ENCODE results near the gene GALNT16.

The GALNT16 gene

DNA sequence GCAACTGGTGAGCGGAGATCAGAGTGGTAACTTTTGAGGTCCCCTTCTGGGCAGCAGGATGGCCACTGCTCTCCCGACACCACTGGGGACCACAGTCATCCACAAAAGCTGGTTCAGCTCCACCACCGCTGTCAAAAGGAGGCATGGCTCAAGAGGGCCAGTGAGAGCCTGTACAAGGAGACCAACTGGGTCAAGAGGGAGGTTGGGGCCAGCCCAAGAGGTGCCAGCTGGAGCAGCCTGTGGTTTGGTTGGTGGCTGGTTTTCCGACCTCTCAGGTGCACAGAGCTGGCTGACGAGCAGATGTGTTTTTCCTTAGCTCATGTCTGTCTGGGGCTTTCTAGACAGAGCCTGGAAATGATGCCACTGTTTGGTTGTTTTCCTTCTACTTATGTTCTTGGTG lies 78.0 kb downstream of the GALNT16 start:
- DNase-seq (ENCODE audit: low read depth), result no peak

- DNase-seq (ENCODE audit: low read depth), result no peak
These were observed 79.5 kb downstream of the GALNT16 start for GRCh38 chr14:69339426-69339825.

- DNase-seq (ENCODE audit: low read depth), result no peak
These were observed 83.1 kb downstream of the GALNT16 start for GRCh38 chr14:69342928-69343525.

DNA sequence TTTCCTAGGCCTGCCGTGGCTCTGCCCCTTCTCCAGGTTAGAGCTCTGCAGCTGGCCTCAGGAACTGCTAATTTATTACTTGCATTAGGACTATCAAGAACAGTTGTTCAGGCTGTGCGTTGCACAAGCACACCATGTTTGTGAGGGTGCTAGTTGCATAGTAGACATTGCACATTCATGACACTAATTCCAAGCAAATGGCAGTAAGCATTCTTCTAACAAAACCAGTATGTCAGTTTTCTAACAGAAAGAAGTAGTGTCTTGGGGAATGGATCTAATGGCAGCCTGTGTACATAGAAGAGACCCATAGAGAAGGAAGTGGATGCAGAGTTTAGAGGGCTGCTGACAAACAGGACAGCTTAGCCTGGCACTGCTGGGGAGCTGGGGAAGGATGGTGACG lies 84.2 kb downstream of the GALNT16 start:
- no peak for DNase-seq (ENCODE audit: low read depth)

- no peak for DNase-seq (ENCODE audit: low read depth)
These were observed 85.4 kb downstream of the GALNT16 start for GRCh38 chr14:69345402-69345801.

- DNase-seq (ENCODE audit: low read depth), result peak; percentile 11
These were observed 86.8 kb downstream of the GALNT16 start for GRCh38 chr14:69346710-69347109.

DNA sequence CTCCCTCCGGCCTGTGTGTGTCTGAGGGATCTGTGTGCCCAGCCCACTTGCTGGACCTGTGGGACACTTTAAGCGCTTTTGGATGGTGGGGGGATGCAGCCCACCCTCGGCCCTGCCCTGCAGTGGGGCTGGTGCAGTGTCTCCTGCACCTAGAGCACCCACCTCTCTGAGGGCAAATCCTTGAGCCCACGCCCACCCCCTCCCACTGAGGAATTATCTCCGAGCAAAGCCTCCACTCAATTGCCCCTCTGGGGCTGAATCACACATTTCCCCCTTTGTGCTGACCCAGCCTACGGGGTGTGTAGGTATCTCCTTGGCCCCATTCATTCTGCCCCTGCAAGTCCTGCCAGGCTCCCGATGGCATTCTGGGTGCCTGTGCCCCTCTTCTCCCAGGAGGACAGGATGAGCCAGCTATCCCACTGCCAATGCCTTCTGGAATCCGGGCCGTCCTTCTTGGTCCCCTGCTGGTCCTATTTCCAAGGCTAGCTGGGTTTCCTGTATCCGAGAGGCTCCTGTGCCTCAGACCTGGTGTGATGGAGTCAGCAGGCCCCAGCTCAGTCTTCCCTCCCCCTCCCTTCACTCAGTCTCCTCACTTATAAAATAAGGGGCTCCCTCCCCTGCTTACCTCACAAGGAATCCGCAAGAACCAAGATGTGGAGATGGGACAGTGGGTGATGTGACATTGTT lies 89.3 kb downstream of the GALNT16 start:
- DNase-seq (ENCODE audit: low read depth), result no peak

- no peak for DNase-seq (ENCODE audit: low read depth)
These were observed 90.9 kb downstream of the GALNT16 start for GRCh38 chr14:69350892-69351291.

DNA sequence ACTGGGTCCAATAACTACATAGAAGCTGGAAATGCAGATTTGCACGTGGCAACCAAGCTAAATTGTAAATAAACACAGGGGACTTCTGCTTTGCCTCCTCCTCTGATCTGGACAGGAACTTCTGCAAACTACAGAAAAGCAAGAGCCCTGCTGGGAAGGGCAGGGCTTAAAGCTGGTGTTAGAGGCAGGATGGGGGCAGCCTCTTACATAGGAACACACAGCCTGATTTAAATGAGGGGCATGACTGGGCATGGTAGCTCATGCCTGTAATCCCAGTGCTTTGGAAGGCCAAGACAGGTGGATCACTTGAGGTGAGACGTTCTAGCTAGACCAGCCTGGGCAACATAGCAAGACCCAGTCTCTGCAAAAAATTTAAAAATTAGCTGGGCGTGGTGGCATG lies 91.4 kb downstream of the GALNT16 start:
- no peak for DNase-seq (ENCODE audit: low read depth)

- no peak for DNase-seq (ENCODE audit: low read depth)
These were observed 92.0 kb downstream of the GALNT16 start for GRCh38 chr14:69351911-69352310.

- no peak for DNase-seq (ENCODE audit: low read depth)
These were observed 93.2 kb downstream of the GALNT16 start for GRCh38 chr14:69353168-69353567.

DNA sequence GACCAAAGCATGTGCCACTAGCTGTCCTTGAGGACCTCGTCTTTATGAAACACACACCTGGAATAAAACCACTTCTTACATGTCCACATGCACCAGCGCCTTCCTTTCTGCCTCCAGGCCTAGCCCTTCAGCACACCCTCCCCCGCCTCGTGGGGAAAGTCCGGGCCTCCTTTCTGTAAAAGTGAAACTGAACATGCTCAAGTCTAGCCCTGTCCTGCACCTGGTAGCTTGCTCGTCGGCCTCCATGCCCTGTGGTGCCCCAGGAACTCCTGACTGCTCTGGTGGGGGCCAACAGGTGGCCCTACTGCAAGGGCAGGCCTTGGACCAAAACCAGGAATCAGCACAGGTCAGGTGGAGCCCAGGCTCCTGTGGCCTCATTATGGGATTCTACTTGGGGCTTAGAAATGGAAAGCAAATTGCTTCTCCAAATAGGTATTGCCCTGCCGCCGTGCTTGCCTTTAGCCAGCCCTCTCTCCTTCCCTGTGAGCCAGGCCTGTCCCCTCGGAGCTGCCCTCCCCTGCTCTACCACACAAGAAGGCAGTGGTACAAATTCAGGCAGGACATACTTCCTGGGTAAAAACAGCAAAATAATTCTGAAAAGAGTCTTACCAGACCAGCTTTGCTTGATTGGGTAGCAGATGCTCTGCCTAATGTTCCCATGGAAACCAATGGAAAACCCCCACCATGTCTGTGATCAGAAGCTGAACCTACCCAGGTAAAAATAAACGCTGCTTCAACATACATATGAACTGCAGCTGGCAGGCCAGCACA lies 94.6 kb downstream of the GALNT16 start:
- DNase-seq (ENCODE audit: low read depth), result peak; percentile 60

DNA sequence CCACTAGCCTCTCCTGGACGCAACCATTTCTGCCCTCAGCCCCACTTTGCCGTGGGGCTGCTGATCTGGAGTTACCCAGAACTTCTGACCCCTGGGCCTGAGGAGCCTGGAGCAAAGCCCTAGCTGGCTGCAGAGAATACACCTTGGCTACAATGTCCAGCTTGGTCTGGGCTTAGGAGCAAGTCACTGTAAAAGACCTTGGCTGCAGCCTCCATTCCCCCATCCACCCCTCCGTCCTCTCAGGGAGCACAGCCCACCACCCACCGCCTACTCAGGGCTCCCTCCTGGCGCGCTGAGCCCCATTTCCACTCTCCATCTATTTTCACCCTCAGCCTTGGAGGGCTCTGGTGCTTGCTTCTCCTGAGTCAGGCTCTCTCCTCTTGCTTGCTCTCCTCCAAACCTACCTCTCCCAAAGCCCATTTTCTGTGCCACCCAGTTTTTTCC lies 95.2 kb downstream of the GALNT16 start:
- DNase-seq (ENCODE audit: low read depth), result no peak

- no peak for DNase-seq (ENCODE audit: low read depth)
These were observed 95.8 kb downstream of the GALNT16 start for GRCh38 chr14:69355607-69356281.

DNA sequence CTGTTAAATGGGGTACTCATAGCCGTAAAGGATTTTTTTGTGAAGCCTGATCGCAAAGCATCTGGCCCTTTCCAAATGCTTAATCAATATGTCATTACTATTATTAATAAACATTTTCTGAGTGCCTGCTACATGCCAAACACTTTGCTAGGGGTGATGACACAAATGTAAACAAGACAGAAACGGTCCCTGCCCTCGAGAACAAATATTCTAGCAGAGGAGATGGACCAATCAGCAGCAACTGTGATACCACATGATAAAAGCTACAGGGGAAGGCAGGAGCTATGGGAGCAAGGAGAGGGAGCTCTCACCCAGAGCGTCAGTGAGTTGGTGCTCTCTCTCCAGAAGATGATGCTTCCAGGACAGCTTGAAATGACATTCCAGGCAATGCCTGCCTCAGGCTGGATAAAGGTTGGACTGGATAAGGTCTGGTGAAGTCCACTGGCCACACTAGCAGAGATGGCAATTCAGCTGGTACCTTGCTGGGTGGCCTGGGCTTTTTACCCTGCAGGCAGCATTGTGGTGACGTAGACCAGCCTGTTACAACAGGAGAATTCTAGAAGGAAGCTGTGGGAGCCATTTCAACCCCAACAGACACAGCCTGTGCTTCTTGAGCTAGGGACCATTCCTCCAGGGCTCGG lies 97.1 kb downstream of the GALNT16 start:
- no peak for DNase-seq (ENCODE audit: low read depth)

DNA sequence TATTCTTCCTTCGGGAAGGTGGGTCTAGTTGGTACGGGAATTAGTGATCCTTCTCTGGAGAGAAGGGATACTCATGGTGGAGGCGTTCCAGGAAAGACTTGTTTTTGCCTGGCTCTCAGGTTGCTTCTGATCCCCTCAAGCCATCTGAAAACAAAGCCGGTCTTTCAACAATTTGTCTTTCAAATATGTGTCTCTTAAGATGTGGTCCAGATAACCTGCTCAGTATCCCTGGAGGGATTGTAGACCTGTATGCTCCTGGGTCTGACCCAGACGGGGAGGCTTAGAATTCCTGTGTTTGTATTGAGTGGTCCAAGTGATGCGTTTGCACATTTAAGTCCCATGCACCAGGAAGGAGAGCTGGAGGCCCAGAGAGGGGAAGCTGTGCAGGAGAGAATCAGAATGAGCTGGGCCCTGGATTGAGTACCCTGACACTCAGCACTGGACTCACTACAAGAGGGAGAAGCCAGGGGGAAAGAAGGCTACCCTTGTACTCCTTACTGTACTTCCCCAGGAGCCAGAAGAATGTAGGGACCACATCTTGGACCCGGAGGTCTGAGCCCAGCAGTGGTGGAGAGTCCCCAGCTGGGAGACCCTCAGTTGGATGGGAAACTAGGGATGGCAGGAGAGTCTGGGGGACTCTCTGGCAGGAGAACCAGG lies 97.7 kb downstream of the GALNT16 start:
- DNase-seq (ENCODE audit: low read depth), result no peak

GRCh38 chr14:69358233-69358963 lies 98.4 kb downstream of the GALNT16 start:
- DNase-seq (ENCODE audit: low read depth), result peak; percentile 53

DNA sequence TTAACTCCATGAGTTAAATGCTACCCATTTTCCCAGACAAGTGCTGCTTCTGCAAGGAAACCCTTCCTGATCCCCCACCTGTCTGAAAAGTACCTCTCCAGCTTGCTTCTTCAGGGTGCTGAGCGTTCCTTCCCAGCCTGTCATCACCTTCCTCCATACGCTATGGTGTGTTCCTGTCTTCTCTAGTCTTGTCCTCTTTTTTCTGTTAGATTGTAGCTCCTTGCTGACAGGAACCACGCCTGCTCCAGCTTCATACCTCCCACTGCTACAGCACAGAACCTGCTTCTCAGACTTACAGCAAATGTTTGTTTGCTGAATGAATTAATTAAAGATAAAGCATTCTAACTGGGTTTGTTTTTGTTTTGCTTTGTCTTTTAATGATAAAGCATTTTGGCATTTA lies 99.0 kb downstream of the GALNT16 start:
- DNase-seq (ENCODE audit: low read depth), result no peak

DNA sequence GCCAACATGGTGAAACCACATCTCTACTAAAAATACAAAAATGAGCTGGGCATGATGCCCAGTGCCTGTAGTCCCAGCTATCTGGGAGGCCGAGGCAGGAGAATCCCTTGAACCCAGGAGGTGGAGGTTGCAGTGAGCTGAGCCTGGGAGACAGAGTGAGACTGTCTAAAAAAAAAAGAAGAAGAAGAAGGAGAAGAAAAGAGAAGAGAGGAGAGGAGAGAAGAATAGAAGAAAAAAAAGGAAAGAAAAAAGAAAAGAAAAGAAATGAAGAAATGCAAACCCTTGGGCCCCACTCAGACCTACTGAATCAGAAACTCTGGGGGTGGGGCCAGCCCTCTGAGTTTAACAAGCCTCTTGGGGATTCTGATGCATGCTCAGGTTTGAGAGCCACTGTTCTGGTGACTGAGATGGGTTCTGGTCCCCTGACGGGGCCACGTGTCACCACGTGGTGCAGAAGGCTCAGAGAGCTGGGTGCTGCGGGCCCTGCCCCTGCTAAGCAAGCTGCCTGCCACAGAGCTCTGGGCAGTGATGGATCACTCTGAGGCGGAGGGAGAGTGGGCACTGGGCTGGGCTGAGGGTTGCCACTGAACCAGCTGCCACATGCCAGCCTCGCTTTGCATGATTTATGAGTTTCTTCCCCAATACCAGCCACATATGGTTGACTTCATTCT lies 100.6 kb downstream of the GALNT16 start:
- peak; percentile 14 for DNase-seq (ENCODE audit: low read depth)

DNA sequence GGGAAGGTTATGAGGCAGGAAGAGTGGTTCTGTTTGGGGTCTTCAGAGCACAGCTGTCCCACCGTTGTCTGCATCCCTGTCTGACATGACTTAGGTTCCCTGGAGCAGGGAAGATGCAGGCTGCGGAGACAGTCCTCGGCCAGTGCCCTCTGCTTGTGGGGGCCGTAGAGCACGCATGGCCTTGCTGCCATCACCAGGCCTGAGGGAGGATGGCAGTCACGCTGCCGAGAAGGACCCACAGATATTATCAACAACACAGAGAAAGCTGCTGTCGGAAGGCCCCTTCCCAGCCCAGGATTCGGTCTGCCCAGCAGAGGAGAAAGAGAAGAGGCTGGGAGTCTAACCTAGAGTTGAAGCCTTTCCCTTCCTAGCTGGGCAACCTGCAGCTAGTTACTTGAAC lies 103.1 kb downstream of the GALNT16 start:
- no peak for DNase-seq (ENCODE audit: low read depth)
